ENCODE data around the gene KRTAP1-4.
"Not testable (repeated sequence)": the region's sequence is repeated elsewhere in the genome, so short reads cannot be mapped to it uniquely, and the experiment has no call there.

Gene KRTAP1-4

DNA sequence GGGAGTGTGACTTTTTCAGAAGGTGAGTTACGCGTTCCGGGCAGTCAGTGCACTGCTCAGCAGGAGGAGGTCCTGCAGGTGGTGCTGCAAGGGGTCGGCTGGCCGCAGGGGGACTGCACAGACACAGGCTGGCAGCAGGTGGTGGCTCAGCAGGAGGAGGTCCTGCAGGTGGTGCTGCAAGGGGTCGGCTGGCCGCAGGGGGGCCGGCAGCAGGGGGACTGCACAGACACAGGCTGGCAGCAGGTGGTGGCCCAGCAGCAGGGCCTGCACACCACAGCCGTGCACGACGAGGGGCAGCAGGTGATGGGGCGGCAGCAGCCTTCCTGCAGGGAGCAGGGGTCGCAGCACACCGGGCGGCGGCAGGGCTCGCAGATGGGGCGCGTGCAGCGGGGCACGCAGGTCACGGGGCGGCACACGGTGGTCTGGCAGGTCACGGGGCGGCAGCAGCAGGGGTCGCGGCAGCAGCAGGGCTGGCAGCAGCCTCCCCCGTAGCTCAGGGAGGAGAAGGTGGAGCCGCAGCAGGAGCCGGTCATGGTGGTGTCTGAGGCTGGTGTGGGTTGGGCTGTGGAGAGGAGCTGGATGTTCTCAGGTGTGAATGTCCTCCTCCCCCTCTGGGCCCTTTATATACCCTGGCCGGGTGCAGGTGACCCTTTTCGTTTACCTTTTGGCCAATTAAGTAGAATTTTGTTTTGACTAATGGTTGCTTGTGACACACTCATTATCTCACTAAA, 16.9 kb upstream of the KRTAP1-4 start, which contains the start of gene KRTAP2-1:
TSS of gene KRTAP2-1 (minus strand) at position 582 of the 731 bp plus-strand sequence. CDS start at position 533, 49 bp downstream.
- DNase-seq = not testable (repeated sequence)

DNA sequence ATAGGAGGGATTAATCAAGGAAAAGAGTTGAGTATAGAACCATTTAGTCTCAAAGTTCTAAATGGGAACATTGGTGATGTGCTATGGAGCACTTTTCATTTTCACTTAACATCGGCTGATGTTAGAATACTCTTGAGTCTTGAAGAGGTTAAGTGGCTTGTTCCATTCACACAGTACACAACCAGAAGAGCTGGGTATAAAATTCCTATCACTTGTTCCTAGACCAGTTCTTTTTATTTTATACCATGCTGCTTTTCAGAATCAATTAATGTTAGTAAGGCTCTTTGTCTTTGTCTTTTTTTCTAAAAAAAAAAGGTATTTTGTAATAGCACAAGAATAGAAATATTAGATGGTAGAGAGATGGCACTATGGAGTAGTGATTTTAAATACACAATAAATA, 13.0 kb upstream of the KRTAP1-4 start:
- no peak for DNase-seq

DNA sequence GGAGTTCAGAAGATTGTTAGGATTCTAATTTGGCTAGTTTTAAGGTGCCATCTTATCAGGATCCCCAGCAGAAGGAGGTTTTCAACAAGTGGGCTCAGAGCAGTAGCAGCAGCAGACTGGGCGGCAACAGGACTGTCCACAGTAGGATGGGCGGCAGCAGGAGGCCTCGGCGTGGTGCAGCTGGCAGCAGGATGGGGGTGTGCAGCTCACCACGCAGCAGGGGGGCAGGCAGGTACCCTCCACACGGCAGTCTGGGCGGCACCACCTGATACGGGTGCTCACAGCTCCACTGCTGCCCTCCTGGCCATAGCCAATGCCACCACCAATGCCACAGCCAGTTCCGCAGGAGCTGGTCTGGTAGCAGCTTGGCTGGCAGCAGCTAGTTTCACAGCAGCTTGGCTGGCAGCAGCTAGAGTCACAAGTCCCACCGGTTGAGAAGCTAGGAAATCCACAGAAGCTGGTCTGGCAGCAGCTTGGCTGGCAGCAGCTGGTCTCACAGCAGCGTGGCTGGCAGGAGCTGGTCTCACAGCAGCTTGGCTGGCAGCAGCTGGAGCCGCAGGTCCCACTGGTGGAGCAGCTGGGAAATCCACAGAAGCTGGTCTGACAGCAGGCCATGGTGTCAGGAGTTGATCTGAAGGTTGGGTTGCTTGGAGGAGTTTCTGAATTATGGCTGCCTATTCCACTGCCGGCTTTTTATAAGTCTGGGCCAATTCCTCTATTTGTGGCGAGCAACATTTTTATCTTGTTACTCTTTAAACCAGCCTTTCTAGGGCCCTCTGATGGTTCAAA, 11.0 kb upstream of the KRTAP1-4 start, which contains the start of gene KRTAP1-1:
TSS of gene KRTAP1-1 (minus strand) at position 668 of the 789 bp plus-strand sequence. CDS start at position 615, 53 bp downstream.
- not testable (repeated sequence) for DNase-seq

DNA sequence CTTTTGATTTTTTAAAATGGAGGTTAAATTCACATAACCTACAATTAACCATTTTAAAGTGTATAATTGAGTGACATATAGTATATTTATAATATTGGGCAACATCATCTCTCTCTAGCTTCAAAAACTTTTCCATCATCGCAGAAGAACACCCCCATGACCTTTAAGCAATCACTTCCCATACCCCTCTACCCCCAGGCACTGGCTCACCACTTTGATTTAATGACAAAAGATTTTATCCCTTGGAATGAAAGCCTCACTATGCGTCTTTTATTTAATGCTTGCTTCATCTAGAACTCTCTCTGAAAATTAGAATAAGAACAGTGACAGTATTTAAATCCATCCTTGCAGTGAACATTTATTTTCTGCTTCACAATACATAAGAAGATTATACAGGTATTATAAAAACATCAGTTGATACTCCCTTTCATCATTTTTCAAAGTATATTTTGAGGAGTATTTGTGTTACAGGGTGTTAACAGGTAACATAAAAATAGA, 7.9 kb upstream of the KRTAP1-4 start:
- no peak for DNase-seq

DNA sequence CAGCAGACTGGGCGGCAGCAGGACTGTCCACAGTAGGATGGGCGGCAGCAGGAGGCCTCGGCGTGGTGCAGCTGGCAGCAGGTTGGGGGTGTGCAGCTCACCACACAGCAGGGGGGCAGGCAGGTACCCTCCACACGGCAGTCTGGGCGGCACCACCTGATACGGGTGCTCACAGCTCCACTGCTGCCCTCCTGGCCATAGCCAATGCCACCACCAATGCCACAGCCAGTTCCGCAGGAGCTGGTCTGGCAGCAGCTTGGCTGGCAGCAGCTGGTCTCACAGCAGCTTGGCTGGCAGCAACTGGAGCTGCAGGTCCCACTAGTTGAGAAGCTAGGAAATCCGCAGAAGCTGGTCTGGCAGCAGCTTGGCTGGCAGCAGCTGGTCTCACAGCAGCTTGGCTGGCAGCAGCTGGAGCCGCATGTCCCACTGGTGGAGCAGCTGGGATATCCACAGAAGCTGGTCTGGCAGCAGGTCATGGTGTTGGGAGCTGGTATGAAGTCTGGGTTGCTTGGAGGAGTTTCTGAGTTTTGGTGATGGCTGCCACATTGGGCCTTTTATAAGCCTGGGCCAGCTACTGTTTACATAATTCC, 4.4 kb upstream of the KRTAP1-4 start, which contains the start of gene KRTAP1-3:
TSS of gene KRTAP1-3 (minus strand) at position 529 of the 590 bp plus-strand sequence. CDS start at position 476, 53 bp downstream.
- not testable (repeated sequence) for DNase-seq

DNA sequence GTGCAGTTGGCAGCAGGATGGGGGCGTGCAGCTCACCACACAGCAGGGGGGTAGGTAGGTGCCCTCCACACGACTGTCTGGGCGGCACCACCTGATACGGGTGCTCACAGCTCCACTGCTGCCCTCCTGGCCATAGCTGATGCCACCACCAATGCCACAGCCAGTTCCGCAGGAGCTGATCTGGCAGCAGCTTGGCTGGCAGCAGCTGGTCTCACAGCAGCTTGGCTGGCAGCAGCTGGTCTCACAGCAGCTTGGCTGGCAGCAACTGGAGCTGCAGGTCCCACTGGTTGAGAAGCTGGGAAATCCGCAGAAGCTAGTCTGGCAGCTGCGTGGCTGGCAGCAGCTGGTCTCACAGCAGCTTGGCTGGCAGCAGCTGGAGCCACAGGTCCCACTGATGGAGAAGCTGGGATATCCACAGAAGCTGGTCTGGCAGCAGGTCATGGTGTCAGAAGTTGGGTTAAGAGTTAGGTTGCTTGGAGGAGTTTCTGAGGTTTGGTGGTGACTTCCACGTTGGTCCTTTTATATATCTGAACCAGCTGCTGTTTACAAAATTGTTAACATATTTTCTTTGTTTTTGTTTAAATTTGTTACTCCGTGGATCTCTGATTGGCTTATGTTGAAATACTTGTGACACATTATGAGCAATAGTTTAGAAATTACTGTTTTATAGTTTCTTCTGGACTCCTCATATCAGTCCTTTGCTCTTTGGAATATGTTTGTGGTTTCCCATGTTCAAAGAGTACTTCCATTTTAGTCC, 3.1 kb downstream of the KRTAP1-4 start, which contains the start of gene KRTAP1-5:
TSS of gene KRTAP1-5 (minus strand) at position 494 of the 757 bp plus-strand sequence. CDS start at position 441, 53 bp downstream.
- no peak for DNase-seq

GRCh38 chr17:41024697-41025096, 5.3 kb downstream of the KRTAP1-4 start:
- no peak for DNase-seq

- DNase-seq = no peak
These were observed 9.7 kb downstream of the KRTAP1-4 start for GRCh38 chr17:41020336-41020735.

- DNase-seq = no peak
These were observed 10.6 kb downstream of the KRTAP1-4 start for GRCh38 chr17:41019415-41019814.

DNA sequence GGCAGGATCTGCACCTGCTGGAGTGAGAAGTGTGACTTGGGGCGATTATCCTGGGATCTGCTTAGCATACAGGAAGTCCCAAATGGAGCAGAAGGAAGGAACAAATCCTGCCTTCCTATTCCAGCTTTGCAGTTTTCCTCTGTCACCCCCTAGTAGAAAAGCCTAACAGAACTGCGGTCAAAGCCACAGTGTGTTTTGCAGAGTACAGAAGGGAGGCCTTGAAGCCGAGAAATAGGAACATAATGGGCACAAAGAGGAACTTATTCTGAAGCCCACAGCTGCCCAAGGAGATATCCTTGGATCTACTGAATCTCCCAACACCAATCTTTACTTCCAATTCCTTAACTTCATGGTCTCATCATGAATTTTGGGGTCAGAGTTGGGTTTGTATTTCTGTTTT, 11.5 kb downstream of the KRTAP1-4 start:
- DNase-seq = no peak

DNA sequence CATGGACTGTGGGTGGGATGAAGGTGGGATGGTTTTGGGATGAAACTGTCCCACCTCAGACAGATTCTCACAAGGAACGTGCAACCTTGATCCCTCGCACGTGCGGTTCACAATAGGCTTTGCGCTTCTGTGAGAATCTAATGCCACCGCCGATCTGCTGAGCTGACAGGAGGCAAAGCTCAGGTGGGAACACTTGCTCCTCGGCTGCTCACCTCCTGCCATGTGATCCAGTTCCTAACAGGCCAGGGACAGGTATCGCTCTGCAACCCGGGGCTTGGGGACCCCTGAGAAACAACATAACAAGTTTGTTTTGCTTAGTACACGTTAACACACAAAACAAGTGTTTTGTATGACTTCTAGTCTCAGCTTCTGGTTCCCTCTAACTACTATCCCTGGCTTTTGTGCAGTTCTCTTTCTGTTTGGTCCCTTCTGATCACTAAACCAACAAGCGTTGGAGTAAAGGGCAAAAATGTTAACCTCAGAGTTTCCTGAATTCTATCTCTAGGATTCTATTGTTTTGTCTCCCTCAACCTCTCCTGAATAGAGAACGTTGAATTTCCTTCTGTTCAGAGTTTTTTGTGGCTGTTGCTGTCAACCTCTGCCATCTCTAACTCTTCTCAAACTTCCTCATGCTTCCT, 13.3 kb downstream of the KRTAP1-4 start:
- no peak for DNase-seq

DNA sequence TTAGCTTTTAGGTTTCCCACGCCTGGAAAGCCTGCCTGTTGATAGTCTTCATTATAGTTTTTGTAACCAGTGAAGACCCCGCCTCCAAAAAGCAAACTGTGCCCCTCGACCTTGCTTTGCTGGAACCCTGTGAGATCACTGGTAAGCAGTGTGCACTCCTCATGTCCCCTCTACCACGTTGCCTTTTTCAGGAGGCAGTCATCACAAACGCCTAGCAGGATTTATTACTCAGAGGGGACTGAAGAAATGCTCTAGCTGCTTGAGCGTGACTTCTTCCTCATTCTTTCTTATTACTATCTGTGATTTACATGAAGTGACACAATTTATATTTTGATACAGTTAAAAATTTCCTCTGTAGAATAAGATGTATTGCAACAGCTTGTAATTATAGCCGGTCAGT, 14.5 kb downstream of the KRTAP1-4 start:
- DNase-seq = no peak

DNA sequence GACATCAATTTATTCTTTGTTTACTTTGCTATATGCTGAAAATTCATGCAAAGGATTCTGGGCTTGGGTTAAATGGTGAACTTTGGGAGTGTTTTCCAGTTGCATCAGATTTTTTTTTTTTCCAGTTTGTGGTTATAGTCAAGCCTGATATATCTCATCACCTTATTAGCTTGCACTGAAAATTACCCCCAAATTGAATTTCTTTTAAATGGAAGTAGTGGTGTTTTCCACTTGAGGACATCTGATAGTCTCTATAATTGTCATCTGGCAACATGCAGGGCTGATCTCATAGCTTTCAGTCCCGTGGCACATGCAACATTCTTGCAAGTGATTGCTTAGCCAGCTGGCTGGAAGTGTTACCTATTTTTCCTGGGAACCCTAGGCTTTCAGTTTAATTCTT, 16.4 kb downstream of the KRTAP1-4 start:
- DNase-seq = no peak

GRCh38 chr17:41013181-41013580, 16.8 kb downstream of the KRTAP1-4 start:
- no peak for DNase-seq

GRCh38 chr17:41012326-41013120, 17.5 kb downstream of the KRTAP1-4 start:
- DNase-seq = no peak

GRCh38 chr17:41010441-41010840, 19.6 kb downstream of the KRTAP1-4 start:
- DNase-seq = no peak

DNA sequence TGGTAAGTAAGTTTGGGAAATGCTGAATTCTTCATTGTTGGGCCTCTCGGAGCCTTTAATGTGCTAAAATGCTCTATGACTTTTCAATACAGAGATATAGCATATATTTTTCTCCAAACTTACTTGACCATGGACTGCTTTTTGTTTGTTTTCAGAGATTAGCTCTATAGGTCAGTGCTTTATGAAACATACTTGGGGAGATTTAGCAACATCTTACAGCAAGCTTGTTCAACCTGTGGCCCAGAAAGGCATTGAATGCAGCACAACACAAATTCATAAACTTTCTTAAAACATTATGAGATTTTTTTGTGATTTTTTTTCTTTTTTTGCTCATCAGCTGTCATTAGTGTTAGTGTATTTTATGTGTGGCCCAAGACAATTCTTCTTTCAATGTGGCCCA, 20.1 kb downstream of the KRTAP1-4 start:
- no peak for DNase-seq

- no peak for DNase-seq
These were observed 20.7 kb downstream of the KRTAP1-4 start for GRCh38 chr17:41009301-41009760.

DNA sequence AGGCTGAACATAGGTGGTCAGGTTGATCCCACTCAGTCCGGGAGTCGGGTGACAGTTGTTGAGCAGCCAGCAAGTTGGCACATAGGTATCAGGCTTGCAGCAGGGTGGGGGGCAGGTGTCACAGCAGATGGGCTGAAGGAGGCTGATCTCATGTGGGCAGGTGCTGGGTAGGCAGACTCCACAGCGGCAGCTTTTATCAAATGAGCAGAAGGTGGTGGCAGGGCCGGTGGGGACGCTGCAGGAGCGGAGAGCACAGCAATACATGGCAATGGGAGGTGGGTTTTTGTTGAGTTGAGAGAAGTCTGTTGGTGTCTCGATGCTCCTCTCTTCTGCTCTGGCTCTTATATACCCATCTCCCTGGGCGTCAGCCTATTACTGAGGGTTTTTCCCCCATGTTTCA, 21.2 kb downstream of the KRTAP1-4 start, which contains the start of gene KRTAP3-1:
TSS of gene KRTAP3-1 (minus strand) at position 318 of the 400 bp plus-strand sequence. CDS start at position 264, 54 bp downstream.
- no peak for DNase-seq

- DNase-seq = no peak
These were observed 25.6 kb downstream of the KRTAP1-4 start for GRCh38 chr17:41004397-41004796.

DNA sequence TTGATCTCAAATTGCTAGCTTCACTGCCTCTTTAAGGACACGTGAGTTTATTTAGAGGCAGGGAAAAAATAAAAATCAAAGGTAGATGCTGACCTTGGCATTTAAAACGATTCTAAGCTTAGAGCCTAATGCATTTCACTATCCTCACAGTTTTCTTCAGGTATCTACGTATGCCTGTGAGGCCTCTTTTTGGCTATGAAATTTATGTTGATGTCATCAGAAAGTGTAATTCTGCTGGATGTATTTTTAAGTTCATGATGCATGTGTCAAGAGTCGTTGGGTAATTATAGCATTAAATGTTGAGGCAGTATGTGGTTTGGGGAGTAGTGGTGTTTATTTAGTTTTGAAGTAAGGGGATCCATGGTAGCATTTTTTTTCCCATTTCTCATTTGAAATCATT, 26.1 kb downstream of the KRTAP1-4 start:
- DNase-seq = no peak
